Activated T-cell treated with anti-CD3 and anti-CD28 coated beads, Interleukin-2, amount 50 U/mL, for 24 hours (primary cell): ENCODE measurements around the gene PPP6R3.
"Not testable (repeated sequence)": the region's sequence is repeated elsewhere in the genome, so short reads cannot be mapped to it uniquely, and the experiment has no call there.

Experiments
- DNase-seq: peaks from one replicate; pipeline ENCODE4 v3.0.0-alpha.2; 2020
- H3K27ac Mint-ChIP-seq: 2 replicates; pipeline ENCODE4 v1.8.0; 2020; ENCODE audit warnings: mild to moderate bottlenecking, mixed read lengths
- H3K27me3 Mint-ChIP-seq: 2 replicates; pipeline ENCODE4 v1.8.0; 2020; ENCODE audit warnings: mixed read lengths
- H3K36me3 Mint-ChIP-seq: 2 replicates; pipeline ENCODE4 v1.8.0; 2020; ENCODE audit warnings: low read depth, mixed read lengths
- H3K4me1 Mint-ChIP-seq: 2 replicates; pipeline ENCODE4 v1.8.0; 2020; ENCODE audit warnings: low read depth, mixed read lengths
- H3K4me3 Mint-ChIP-seq: 2 replicates; pipeline ENCODE4 v1.8.0; 2020; ENCODE audit warnings: mild to moderate bottlenecking, moderate library complexity, mixed read lengths
- H3K9me3 Mint-ChIP-seq: 2 replicates; pipeline ENCODE4 v1.8.0; 2020; ENCODE audit warnings: mixed read lengths

The PPP6R3 gene

GRCh38 chr11:68458340-68458739, 2.2 kb upstream of the PPP6R3 start:
- not testable (repeated sequence) for H3K9me3 Mint-ChIP-seq, H3K27me3 Mint-ChIP-seq, DNase-seq, H3K4me3 Mint-ChIP-seq, H3K27ac Mint-ChIP-seq
- Mint-ChIP-seq H3K4me1 (peaks cover 20% of the 10 kb centered on the region), H3K36me3 (peaks cover 18% of the 10 kb centered on the region)

GRCh38 chr11:68459886-68460740, 439 bp upstream of the PPP6R3 start:
- Mint-ChIP-seq H3K4me1 (peaks cover 38% of the 10 kb centered on the region), H3K9me3 (no peaks in the 10 kb centered on the region), H3K27me3 (no peaks in the 10 kb centered on the region), H3K4me3 (peak overlapping the region; percentile 90), H3K36me3 (peaks cover 32% of the 10 kb centered on the region), H3K27ac (peak overlapping the region; percentile 99)
- peak; percentile 98 for DNase-seq

- Mint-ChIP-seq H3K4me1 (peaks cover 49% of the 10 kb centered on the region), H3K27me3 (no peaks in the 10 kb centered on the region), H3K36me3 (peaks cover 43% of the 10 kb centered on the region), H3K4me3 (peak overlapping the region; percentile 92), H3K27ac (peak overlapping the region; percentile 72), H3K9me3 (no peaks in the 10 kb centered on the region)
- no peak for DNase-seq
Measured at GRCh38 chr11:68461575-68461917, 994 bp downstream of the PPP6R3 start.

GRCh38 chr11:68463714-68464113, 3.2 kb downstream of the PPP6R3 start:
- peak overlapping the region; percentile 92 for H3K4me3 Mint-ChIP-seq
- peaks cover 57% of the 10 kb centered on the region for H3K36me3 Mint-ChIP-seq
- no peaks in the 10 kb centered on the region for H3K9me3 Mint-ChIP-seq
- H3K27me3 Mint-ChIP-seq = no peaks in the 10 kb centered on the region
- DNase-seq = no peak
- peaks cover 67% of the 10 kb centered on the region for H3K4me1 Mint-ChIP-seq
- peak overlapping the region; percentile 5 for H3K27ac Mint-ChIP-seq

DNA sequence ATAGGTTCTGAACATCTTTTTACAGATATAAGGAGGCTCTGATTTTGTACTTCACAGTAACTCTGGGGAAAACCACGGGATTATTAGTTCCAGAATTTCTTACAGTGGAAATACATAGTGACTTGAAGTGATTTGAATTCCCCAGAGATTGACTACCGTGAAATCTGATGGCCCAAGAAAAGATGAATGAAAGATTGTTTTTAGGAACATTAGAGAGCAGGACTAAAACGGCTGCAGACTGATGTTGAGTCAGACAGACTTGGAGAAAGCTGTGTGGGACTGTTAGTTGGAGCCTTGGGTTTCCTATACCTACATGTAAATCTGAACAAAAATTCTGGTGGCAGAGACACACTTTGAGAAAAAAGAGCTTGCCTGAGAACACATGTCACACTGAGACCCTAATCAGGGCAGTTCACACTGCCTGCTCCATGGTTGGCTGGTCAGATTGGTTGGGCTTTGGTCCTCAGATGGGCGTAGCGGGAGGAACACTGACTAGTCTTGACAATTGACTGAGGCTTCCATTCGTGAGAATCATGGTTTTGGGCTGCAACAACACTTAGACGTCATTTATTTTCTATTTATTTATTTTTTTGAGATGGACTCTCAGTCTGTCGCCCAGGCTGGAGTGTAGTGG, 6.8 kb downstream of the PPP6R3 start:
- Mint-ChIP-seq H3K9me3 (no peaks in the 10 kb centered on the region), H3K4me3 (no peak overlapping the region), H3K4me1 (peaks cover 93% of the 10 kb centered on the region), H3K36me3 (peaks cover 74% of the 10 kb centered on the region), H3K27ac (peak overlapping the region; percentile 67), H3K27me3 (no peaks in the 10 kb centered on the region)
- DNase-seq = no peak

GRCh38 chr11:68468217-68468828, 7.8 kb downstream of the PPP6R3 start:
- Mint-ChIP-seq H3K27me3 (no peaks in the 10 kb centered on the region), H3K9me3 (no peaks in the 10 kb centered on the region), H3K36me3 (peaks cover 76% of the 10 kb centered on the region), H3K27ac (peak overlapping the region; percentile 94), H3K4me3 (peak overlapping the region; percentile 23), H3K4me1 (peaks cover 93% of the 10 kb centered on the region)
- DNase-seq = no peak

- no peak for DNase-seq
- Mint-ChIP-seq H3K27ac (peak overlapping the region; percentile 94), H3K4me3 (no peak overlapping the region)
Measured at GRCh38 chr11:68469122-68469521, 8.6 kb downstream of the PPP6R3 start.

GRCh38 chr11:68469642-68470041, 9.1 kb downstream of the PPP6R3 start:
- Mint-ChIP-seq H3K4me3 (peak overlapping the region; percentile 1), H3K9me3 (no peaks in the 10 kb centered on the region), H3K36me3 (peaks cover 76% of the 10 kb centered on the region), H3K27me3 (no peaks in the 10 kb centered on the region), H3K4me1 (peaks cover 92% of the 10 kb centered on the region), H3K27ac (peak overlapping the region; percentile 94)
- no peak for DNase-seq

More at GRCh38 chr11:68469122-68469521, 8.6 kb downstream of the PPP6R3 start:
- H3K27me3 Mint-ChIP-seq = no peaks in the 10 kb centered on the region
- H3K9me3 Mint-ChIP-seq = no peaks in the 10 kb centered on the region
- H3K36me3 Mint-ChIP-seq = peaks cover 77% of the 10 kb centered on the region
- peaks cover 93% of the 10 kb centered on the region for H3K4me1 Mint-ChIP-seq

- H3K4me3 Mint-ChIP-seq = peak overlapping the region; percentile 5
Measured at GRCh38 chr11:68470304-68470811, 9.8 kb downstream of the PPP6R3 start.

DNA sequence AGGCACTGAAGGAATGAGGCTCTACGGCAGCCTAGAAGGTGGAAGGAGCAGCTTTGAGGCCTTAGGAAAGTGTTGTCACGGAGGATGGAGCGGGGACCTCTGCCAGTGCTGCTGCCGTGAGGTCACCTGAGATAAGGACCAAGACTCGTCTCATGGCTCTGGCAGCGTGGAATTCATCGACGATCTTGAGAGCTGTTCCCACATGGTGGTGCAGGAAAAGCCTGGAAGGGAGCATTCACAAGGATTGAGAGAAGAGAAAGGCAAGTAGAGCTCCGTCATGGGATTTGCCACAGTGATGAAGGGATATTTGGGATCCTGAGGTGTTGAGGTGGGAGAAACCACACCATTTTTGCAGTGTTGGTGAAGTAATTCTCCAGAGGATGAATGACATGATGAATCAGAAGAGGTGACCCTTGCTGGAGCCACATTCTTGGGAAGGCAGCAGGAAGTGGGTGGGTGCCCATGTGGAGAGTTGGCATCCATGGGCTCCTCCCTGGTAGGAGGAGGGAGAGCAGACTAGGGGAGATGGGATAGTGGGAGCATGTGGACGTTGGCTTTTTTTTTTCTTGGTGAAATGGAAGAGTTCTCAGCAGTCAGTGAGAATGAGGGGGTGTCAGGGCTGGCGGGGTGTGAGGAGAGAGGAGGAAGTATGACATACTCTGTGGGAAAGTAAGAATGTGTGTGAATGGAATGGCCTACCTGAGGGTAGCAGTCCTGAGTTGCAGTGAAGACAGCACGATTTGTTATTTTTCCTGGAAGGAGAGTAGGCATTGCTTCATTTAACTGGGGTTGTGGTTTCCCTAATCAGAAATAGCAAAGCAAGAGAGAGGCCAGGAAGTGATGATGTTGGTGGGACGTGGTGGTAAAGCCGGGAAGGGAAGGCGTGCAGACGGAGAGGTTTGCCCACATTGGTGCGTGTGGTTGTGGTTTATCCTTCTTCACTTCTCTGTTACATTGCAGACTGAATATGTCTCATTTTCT, 11.1 kb downstream of the PPP6R3 start:
- peaks cover 75% of the 10 kb centered on the region for H3K36me3 Mint-ChIP-seq

More at GRCh38 chr11:68470304-68470811, 9.8 kb downstream of the PPP6R3 start:
- Mint-ChIP-seq H3K27ac (peak overlapping the region; percentile 94), H3K4me1 (peaks cover 90% of the 10 kb centered on the region), H3K9me3 (peaks cover 2% of the 10 kb centered on the region), H3K27me3 (no peaks in the 10 kb centered on the region), H3K36me3 (peaks cover 77% of the 10 kb centered on the region)
- no peak for DNase-seq

GRCh38 chr11:68472778-68473177, 12.2 kb downstream of the PPP6R3 start:
- Mint-ChIP-seq H3K36me3 (peaks cover 77% of the 10 kb centered on the region), H3K9me3 (peaks cover 2% of the 10 kb centered on the region), H3K4me1 (peaks cover 80% of the 10 kb centered on the region), H3K4me3 (peak overlapping the region; percentile 13), H3K27ac (peak overlapping the region; percentile 94), H3K27me3 (no peaks in the 10 kb centered on the region)
- no peak for DNase-seq

More for the DNA sequence above, 11.1 kb downstream of the PPP6R3 start:
- Mint-ChIP-seq H3K9me3 (peaks cover 2% of the 10 kb centered on the region), H3K4me1 (peaks cover 81% of the 10 kb centered on the region), H3K4me3 (peak overlapping the region; percentile 65), H3K27me3 (no peaks in the 10 kb centered on the region), H3K27ac (peak overlapping the region; percentile 94)
- peak; percentile 53 for DNase-seq

GRCh38 chr11:68473693-68474092, 13.1 kb downstream of the PPP6R3 start:
- peak overlapping the region; percentile 94 for H3K27ac Mint-ChIP-seq
- peaks cover 77% of the 10 kb centered on the region for H3K4me1 Mint-ChIP-seq
- peaks cover 2% of the 10 kb centered on the region for H3K9me3 Mint-ChIP-seq
- no peaks in the 10 kb centered on the region for H3K27me3 Mint-ChIP-seq
- H3K4me3 Mint-ChIP-seq = peak overlapping the region; percentile 18
- DNase-seq = no peak
- peaks cover 76% of the 10 kb centered on the region for H3K36me3 Mint-ChIP-seq

DNA sequence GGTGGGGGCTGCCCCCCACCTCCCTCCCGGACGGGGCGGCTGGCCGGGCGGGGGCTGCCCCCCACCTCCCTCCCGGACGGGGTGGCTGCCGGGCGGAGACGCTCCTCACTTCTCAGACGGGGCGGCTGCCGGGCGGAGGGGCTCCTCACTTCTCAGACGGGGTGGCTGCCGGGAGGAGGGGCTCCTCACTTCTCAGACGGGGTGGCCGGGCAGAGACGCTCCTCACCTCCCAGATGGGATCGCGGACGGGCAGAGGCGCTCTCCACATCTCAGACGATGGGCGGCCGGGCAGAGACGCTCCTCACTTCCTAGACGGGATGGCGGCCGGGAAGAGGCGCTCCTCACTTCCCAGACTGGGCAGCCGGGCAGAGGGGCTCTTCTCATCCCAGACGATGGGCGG, 15.1 kb downstream of the PPP6R3 start:
- not testable (repeated sequence) for H3K9me3 Mint-ChIP-seq, H3K27ac Mint-ChIP-seq, H3K4me3 Mint-ChIP-seq, H3K27me3 Mint-ChIP-seq, DNase-seq
- Mint-ChIP-seq H3K4me1 (peaks cover 76% of the 10 kb centered on the region), H3K36me3 (peaks cover 77% of the 10 kb centered on the region)

GRCh38 chr11:68479390-68479789, 18.8 kb downstream of the PPP6R3 start:
- no peak overlapping the region for H3K4me3 Mint-ChIP-seq
- H3K4me1 Mint-ChIP-seq = peaks cover 70% of the 10 kb centered on the region
- H3K9me3 Mint-ChIP-seq = peaks cover 6% of the 10 kb centered on the region
- H3K27ac Mint-ChIP-seq = peak overlapping the region; percentile 23
- peaks cover 65% of the 10 kb centered on the region for H3K36me3 Mint-ChIP-seq
- H3K27me3 Mint-ChIP-seq = no peaks in the 10 kb centered on the region
- no peak for DNase-seq
